GM23338 (cell line): ENCODE measurements around the gene NELFB. TPM values are rescaled to one million over a fixed set of nuclear protein-coding genes. Genes with fewer than 3 reads are reported as not detected.
A peak's percentile ranks its signal among the peaks of the same experiment; 100 is the strongest.

ENCODE experiments used
- ATAC-seq: fragments of 200-7000 bp; cut with Tn5 transposase; 3 replicates; pipeline ENCODE4 v1.9.1; 2020
- DNase-seq: peaks from one replicate; pipeline ENCODE4 v3.0.0-alpha.2; 2015; ENCODE audit warnings: low spot score
- H2AFZ ChIP-seq: fragments of 200-600 bp; sonication (generic); 2 replicates; pipeline ENCODE4 v1.8.0; 2016; ENCODE audit warnings: antibody characterized with exemption, mild to moderate bottlenecking, moderate library complexity
- H3F3A ChIP-seq: fragments of 200-600 bp; sonication (generic); replicated peaks from 2 replicates; pipeline ENCODE4 v1.8.0; 2017; ENCODE audit warnings: antibody characterized with exemption, mixed run types, low read depth
- H3K27ac ChIP-seq: fragments of 200-600 bp; sonication (generic); 2 replicates; pipeline ENCODE4 v1.6.1; 2016; ENCODE audit warnings: low read depth
- H3K27me3 ChIP-seq: fragments of 200-600 bp; sonication (generic); 2 replicates; pipeline ENCODE4 v1.8.0; 2016; ENCODE audit warnings: mild to moderate bottlenecking, mixed run types, moderate library complexity; ENCODE audit not compliant: insufficient read depth
- H3K36me3 ChIP-seq: fragments of 200-600 bp; sonication (generic); 2 replicates; pipeline ENCODE4 v1.8.0; 2016; ENCODE audit warnings: mild to moderate bottlenecking; ENCODE audit not compliant: insufficient read depth
- H3K4me1 ChIP-seq: fragments of 200-600 bp; sonication (generic); 2 replicates; pipeline ENCODE4 v1.8.0; 2016; ENCODE audit warnings: mild to moderate bottlenecking, moderate library complexity; ENCODE audit not compliant: insufficient read depth
- H3K4me2 ChIP-seq: fragments of 200-600 bp; sonication (generic); 2 replicates; pipeline ENCODE4 v1.7.1; 2017; ENCODE audit warnings: mixed run types
- H3K4me3 ChIP-seq: fragments of 200-600 bp; sonication (generic); 2 replicates; pipeline ENCODE4 v1.6.1; 2016; ENCODE audit warnings: mixed run types
- H3K79me2 ChIP-seq: fragments of 200-600 bp; sonication (generic); replicated peaks from 2 replicates; pipeline ENCODE4 v1.8.0; 2017; ENCODE audit warnings: mild to moderate bottlenecking; ENCODE audit not compliant: insufficient read depth
- H3K9me2 ChIP-seq: fragments of 200-600 bp; sonication (generic); 2 replicates; pipeline ENCODE4 v1.8.0; 2017; ENCODE audit not compliant: insufficient read depth
- H4K20me1 ChIP-seq: fragments of 200-600 bp; sonication (generic); replicated peaks from 2 replicates; pipeline ENCODE4 v1.8.0; 2017; ENCODE audit warnings: mild to moderate bottlenecking; ENCODE audit not compliant: insufficient read depth
- H3K27ac Mint-ChIP-seq: 2 replicates; pipeline ENCODE4 v1.8.0; 2020; ENCODE audit warnings: inconsistent platforms, mild to moderate bottlenecking, moderate library complexity, mixed read lengths
- H3K27me3 Mint-ChIP-seq: 3 replicates; pipeline ENCODE4 v1.8.0; 2022; ENCODE audit warnings: low read depth, mild to moderate bottlenecking, moderate library complexity, mixed read lengths, inconsistent platforms; ENCODE audit not compliant: insufficient read depth, poor library complexity
- H3K36me3 Mint-ChIP-seq: 3 replicates; pipeline ENCODE4 v1.8.0; 2021; ENCODE audit warnings: low read depth, mild to moderate bottlenecking, inconsistent platforms, moderate library complexity, mixed read lengths
- H3K4me1 Mint-ChIP-seq: 3 replicates; pipeline ENCODE4 v1.8.0; 2020; ENCODE audit warnings: mild to moderate bottlenecking, inconsistent platforms, mixed read lengths
- H3K4me3 Mint-ChIP-seq: 3 replicates; pipeline ENCODE4 v1.8.0; 2021; ENCODE audit warnings: moderate library complexity, mild to moderate bottlenecking, inconsistent platforms, mixed read lengths
- H3K9me3 Mint-ChIP-seq: 3 replicates; pipeline ENCODE4 v1.8.0; 2020; ENCODE audit warnings: moderate library complexity, mild to moderate bottlenecking, inconsistent platforms, mixed read lengths
- CREB1 ChIP-seq: fragments of 250-450 bp; sonication (Bioruptor Pico); IDR thresholded peaks from 2 replicates; pipeline ENCODE4 v1.5.0; 2020; ENCODE audit warnings: low read depth, mild to moderate bottlenecking, moderate library complexity
- JUNB ChIP-seq: IDR thresholded peaks from one replicate; pipeline ENCODE4 v1.6.1; 2016; ENCODE audit warnings: antibody characterized with exemption; ENCODE audit not compliant: unreplicated experiment
- POLR2AphosphoS5 ChIP-seq: IDR thresholded peaks from 2 replicates; pipeline ENCODE4 v1.6.1; 2016; ENCODE audit warnings: antibody characterized with exemption, low read depth
- ZNF331 ChIP-seq: fragments of 250-450 bp; sonication (Bioruptor Pico); IDR thresholded peaks from 2 replicates; pipeline ENCODE4 v1.5.0; 2020; ENCODE audit warnings: low read depth, mild to moderate bottlenecking, moderate library complexity
- polyA plus RNA-seq: library from polyadenylated mRNA; unstranded; fragments of >200 nt; fragmentation: Nextera tagmentation; extraction: Ambion mirVana; gene quantifications from 2 replicates; pipeline ENCODE4 v1.2.1, GENCODE V29; 2016
- total RNA-seq: library from RNA; depleted of rRNA; stranded (reverse); fragments of >200 nt; shearing (Covaris generic); gene quantifications from 2 replicates; pipeline ENCODE4 v1.2.3, GENCODE V29; 2014
- TF ChIP-seq, protein P1 (sequence below): IDR thresholded peaks from one replicate; pipeline ENCODE4 v1.6.1; 2018; ENCODE audit warnings: antibody characterized with exemption; ENCODE audit not compliant: unreplicated experiment
- TF ChIP-seq, protein P2 (sequence below): fragments of 250-450 bp; sonication (Bioruptor Pico); IDR thresholded peaks from 2 replicates; pipeline ENCODE4 v1.5.0; 2020; ENCODE audit warnings: mild to moderate bottlenecking, moderate library complexity
- TF ChIP-seq, protein P3 (sequence below): IDR thresholded peaks from 2 replicates; pipeline ENCODE4 v1.6.1; 2016; ENCODE audit warnings: antibody characterized with exemption

The NELFB gene
- total and polyA plus RNA-seq, 2 experiments from 2014 or later: 30.0 to 97.3 TPM

DNA sequence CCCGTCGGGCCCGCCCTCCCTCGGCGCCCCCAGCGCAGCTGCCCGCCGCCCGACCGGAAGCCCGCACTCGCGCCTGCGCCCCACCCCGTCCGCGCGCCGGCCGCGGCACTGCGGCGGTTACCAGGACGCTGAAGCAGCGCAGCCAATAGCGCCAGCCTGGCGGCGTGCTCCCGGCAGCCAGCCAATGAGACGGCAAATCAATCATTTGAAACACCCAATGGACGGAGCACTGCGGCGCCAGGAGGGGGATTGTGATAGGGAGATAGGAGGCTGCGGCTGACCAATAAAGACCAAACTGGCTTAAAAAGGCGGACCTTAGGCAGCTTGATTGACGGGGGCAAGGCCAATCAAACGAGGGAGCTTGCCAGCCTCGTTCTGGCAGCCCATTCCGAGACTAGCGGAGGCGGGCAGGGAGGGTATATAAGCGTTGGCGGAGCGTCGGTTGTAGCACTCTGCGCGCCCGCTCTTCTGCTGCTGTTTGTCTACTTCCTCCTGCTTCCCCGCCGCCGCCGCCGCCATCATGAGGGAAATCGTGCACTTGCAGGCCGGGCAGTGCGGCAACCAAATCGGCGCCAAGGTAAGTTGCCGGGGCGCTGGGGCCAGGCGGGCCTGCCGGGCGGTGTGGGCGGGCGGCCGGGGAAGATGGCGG is 14.2 kb upstream of the NELFB start, which contains the start of gene TUBB4B:
TSS of gene TUBB4B (plus strand) at position 447 of the 649 bp plus-strand sequence. CDS start at position 521, 74 bp downstream.
- Mint-ChIP-seq H3K27me3 (peaks cover 28% of the 10 kb centered on the region), H3K9me3 (no peaks in the 10 kb centered on the region)
- H3K79me2 ChIP-seq: peaks cover 29% of the 10 kb centered on the region

DNA sequence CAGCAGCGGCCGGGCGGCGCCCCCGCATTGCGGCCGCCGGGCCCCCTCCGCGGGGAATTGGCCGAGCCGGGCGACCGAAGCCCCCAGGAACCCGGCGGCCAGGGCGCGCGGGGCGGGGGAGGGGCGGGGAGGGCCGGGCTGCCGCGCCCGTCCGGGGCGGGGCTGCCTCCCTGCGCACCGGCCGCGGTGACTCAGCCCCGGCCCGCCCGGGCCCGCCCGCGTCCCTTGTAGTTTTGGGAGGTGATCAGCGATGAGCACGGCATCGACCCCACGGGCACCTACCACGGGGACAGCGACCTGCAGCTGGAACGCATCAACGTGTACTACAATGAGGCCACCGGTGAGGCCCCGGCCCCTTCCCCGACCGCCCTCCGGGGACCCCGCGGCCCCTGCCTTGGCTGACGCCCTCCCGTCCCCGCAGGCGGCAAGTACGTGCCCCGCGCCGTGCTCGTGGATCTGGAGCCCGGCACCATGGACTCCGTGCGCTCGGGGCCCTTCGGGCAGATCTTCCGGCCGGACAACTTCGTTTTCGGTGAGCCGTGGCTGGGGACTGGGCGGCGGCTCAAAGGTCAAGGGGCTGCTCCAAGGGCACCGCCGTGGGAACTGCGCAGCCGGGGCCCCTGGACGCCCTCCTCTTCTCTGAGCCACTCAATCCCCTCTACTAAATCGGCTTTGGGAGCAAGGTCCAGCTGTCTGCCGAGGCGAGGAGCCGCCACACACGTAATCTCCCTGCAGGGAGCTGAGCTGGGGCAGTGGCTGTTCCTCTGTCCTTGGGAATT is 13.4 kb upstream of the NELFB start:
- Histone ChIP-seq H3K79me2 (peaks cover 29% of the 10 kb centered on the region), H3K27ac (no peak overlapping the region; the same call in 1 of the 2 replicates), H3K4me2 (peak overlapping the region; percentile 90), H3K36me3 (no peaks in the 10 kb centered on the region), H3K27me3 (no peaks in the 10 kb centered on the region), H4K20me1 (peaks cover 16% of the 10 kb centered on the region), H3K9me2 (no peaks in the 10 kb centered on the region), H3K4me1 (peaks cover 27% of the 10 kb centered on the region; the same call in 1 of the 2 replicates), H2AFZ (no peak overlapping the region), H3K4me3 (peak overlapping the region; percentile 89), H3F3A (0 out of 2 replicates have a peak, but pooled peaks cover 29% of the 10 kb centered on the region)
- DNase-seq: no peak
- no peak for ATAC-seq
- Mint-ChIP-seq H3K27me3 (peaks cover 29% of the 10 kb centered on the region), H3K9me3 (no peaks in the 10 kb centered on the region), H3K4me3 (peak overlapping the region; percentile 86), H3K4me1 (peaks cover 39% of the 10 kb centered on the region), H3K27ac (peak overlapping the region; percentile 72; the same call in 1 of the 2 replicates), H3K36me3 (peaks cover 31% of the 10 kb centered on the region)
- TF ChIP-seq, protein P1, sequence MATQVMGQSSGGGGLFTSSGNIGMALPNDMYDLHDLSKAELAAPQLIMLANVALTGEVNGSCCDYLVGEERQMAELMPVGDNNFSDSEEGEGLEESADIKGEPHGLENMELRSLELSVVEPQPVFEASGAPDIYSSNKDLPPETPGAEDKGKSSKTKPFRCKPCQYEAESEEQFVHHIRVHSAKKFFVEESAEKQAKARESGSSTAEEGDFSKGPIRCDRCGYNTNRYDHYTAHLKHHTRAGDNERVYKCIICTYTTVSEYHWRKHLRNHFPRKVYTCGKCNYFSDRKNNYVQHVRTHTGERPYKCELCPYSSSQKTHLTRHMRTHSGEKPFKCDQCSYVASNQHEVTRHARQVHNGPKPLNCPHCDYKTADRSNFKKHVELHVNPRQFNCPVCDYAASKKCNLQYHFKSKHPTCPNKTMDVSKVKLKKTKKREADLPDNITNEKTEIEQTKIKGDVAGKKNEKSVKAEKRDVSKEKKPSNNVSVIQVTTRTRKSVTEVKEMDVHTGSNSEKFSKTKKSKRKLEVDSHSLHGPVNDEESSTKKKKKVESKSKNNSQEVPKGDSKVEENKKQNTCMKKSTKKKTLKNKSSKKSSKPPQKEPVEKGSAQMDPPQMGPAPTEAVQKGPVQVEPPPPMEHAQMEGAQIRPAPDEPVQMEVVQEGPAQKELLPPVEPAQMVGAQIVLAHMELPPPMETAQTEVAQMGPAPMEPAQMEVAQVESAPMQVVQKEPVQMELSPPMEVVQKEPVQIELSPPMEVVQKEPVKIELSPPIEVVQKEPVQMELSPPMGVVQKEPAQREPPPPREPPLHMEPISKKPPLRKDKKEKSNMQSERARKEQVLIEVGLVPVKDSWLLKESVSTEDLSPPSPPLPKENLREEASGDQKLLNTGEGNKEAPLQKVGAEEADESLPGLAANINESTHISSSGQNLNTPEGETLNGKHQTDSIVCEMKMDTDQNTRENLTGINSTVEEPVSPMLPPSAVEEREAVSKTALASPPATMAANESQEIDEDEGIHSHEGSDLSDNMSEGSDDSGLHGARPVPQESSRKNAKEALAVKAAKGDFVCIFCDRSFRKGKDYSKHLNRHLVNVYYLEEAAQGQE: no peak
- no peak for TF ChIP-seq ZNF331 (CRISPR knock-in tag)
- TF ChIP-seq, protein P2, sequence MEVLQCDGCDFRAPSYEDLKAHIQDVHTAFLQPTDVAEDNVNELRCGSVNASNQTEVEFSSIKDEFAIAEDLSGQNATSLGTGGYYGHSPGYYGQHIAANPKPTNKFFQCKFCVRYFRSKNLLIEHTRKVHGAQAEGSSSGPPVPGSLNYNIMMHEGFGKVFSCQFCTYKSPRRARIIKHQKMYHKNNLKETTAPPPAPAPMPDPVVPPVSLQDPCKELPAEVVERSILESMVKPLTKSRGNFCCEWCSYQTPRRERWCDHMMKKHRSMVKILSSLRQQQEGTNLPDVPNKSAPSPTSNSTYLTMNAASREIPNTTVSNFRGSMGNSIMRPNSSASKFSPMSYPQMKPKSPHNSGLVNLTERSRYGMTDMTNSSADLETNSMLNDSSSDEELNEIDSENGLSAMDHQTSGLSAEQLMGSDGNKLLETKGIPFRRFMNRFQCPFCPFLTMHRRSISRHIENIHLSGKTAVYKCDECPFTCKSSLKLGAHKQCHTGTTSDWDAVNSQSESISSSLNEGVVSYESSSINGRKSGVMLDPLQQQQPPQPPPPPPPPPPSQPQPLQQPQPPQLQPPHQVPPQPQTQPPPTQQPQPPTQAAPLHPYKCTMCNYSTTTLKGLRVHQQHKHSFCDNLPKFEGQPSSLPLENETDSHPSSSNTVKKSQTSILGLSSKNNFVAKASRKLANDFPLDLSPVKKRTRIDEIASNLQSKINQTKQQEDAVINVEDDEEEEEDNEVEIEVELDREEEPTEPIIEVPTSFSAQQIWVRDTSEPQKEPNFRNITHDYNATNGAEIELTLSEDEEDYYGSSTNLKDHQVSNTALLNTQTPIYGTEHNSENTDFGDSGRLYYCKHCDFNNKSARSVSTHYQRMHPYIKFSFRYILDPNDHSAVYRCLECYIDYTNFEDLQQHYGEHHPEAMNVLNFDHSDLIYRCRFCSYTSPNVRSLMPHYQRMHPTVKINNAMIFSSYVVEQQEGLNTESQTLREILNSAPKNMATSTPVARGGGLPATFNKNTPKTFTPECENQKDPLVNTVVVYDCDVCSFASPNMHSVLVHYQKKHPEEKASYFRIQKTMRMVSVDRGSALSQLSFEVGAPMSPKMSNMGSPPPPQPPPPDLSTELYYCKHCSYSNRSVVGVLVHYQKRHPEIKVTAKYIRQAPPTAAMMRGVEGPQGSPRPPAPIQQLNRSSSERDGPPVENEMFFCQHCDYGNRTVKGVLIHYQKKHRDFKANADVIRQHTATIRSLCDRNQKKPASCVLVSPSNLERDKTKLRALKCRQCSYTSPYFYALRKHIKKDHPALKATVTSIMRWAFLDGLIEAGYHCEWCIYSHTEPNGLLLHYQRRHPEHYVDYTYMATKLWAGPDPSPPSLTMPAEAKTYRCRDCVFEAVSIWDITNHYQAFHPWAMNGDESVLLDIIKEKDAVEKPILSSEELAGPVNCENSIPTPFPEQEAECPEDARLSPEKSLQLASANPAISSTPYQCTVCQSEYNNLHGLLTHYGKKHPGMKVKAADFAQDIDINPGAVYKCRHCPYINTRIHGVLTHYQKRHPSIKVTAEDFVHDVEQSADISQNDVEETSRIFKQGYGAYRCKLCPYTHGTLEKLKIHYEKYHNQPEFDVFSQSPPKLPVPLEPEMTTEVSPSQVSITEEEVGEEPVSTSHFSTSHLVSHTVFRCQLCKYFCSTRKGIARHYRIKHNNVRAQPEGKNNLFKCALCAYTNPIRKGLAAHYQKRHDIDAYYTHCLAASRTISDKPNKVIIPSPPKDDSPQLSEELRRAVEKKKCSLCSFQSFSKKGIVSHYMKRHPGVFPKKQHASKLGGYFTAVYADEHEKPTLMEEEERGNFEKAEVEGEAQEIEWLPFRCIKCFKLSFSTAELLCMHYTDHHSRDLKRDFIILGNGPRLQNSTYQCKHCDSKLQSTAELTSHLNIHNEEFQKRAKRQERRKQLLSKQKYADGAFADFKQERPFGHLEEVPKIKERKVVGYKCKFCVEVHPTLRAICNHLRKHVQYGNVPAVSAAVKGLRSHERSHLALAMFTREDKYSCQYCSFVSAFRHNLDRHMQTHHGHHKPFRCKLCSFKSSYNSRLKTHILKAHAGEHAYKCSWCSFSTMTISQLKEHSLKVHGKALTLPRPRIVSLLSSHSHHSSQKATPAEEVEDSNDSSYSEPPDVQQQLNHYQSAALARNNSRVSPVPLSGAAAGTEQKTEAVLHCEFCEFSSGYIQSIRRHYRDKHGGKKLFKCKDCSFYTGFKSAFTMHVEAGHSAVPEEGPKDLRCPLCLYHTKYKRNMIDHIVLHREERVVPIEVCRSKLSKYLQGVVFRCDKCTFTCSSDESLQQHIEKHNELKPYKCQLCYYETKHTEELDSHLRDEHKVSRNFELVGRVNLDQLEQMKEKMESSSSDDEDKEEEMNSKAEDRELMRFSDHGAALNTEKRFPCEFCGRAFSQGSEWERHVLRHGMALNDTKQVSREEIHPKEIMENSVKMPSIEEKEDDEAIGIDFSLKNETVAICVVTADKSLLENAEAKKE: no peak

More for the DNA sequence above, 14.2 kb upstream of the NELFB start, which contains the start of gene TUBB4B:
- no peaks in the 10 kb centered on the region for H3K9me2 ChIP-seq
- peak within 1 kb of the TSS; percentile 86 for H3K4me3 Mint-ChIP-seq
- H2AFZ ChIP-seq: peak within 1 kb of the TSS; percentile 47
- no peaks in the 10 kb centered on the region for H3K36me3 ChIP-seq
- peak within 1 kb of the TSS; percentile 66; the same call in 1 of the 2 replicates for H3K27ac ChIP-seq
- peaks cover 16% of the 10 kb centered on the region for H4K20me1 ChIP-seq
- peak within 1 kb of the TSS; percentile 89 for H3K4me3 ChIP-seq
- H3F3A ChIP-seq: 0 out of 2 replicates have a peak, but pooled peaks cover 29% of the 10 kb centered on the region
- peaks cover 31% of the 10 kb centered on the region for H3K36me3 Mint-ChIP-seq
- H3K4me1 ChIP-seq: peaks cover 27% of the 10 kb centered on the region; the same call in 1 of the 2 replicates
- peak within 1 kb of the TSS; percentile 99 for H3K4me2 ChIP-seq
- DNase-seq: peak; percentile 99
- TF ChIP-seq, protein P3, sequence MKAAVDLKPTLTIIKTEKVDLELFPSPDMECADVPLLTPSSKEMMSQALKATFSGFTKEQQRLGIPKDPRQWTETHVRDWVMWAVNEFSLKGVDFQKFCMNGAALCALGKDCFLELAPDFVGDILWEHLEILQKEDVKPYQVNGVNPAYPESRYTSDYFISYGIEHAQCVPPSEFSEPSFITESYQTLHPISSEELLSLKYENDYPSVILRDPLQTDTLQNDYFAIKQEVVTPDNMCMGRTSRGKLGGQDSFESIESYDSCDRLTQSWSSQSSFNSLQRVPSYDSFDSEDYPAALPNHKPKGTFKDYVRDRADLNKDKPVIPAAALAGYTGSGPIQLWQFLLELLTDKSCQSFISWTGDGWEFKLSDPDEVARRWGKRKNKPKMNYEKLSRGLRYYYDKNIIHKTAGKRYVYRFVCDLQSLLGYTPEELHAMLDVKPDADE: peak; percentile 44; the same call in 1 of the 2 replicates
- TF ChIP-seq POLR2AphosphoS5 (peak; percentile 100), JUNB (no peak), CREB1 (peak; percentile 9; the same call in 1 of the 2 replicates)
- ATAC-seq: peak; percentile 68
- H3K27ac Mint-ChIP-seq: peak within 1 kb of the TSS; percentile 89
- H3K4me1 Mint-ChIP-seq: peaks cover 39% of the 10 kb centered on the region
- no peaks in the 10 kb centered on the region for H3K27me3 ChIP-seq
